ACHN (cell line): ENCODE data around the gene JUP.

ENCODE experiments used
- DNase-seq: peaks from one replicate; pipeline ENCODE4 v3.0.0-alpha.2; 2015
- in situ Hi-C: cut with HindIII; loops from 2 replicates; pipeline ENCODE4 v1.10.0; 2017; ENCODE audit warnings: low sequenced_read_pairs, low pct_ligation_motif_present, low pct_unique_long_range_greater_than_20kb

Gene JUP

DNA sequence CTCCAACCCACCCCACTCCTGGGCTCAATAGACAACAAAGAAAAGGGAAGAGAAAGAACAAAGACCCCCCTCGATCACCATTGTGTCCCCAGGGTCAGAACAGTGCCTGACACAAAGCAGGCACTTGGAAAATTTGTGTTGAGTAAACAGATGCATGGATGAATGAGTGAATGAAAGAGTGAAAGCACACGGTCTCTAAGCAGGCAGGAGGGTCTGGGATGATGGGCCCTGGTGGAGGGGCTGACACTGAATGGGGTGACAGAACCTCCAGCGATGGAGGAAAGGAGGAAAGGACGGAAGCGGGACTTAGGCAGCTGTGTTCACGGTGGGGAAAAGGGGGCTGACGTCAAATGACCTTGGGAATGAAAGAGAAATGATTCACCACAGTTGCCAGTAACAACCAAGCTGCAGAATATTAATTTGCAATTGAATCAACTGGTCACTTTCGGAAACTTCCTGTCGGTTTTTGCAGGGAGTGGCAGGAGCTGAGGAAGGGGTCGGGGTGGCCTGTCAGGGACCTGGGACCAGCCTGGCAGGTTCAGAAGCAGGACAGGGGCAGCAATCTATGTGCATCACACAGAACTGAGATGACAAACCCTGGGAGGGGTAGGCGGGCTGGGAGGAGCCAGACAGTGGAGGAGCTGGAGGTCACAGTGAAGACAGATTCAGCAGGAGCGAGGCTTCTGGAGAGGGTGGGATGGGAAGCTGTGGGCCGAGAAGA lies 81.1 kb downstream of the JUP start:
- DNase-seq, result no peak
- in situ Hi-C loops, result no loop called here
